ENCODE results near the gene GNAI1.

GNAI1 gene

GRCh38 chr7:80216996-80217842, 82.6 kb downstream of the GNAI1 start:
- DNase-seq, result no peak

- no peak for DNase-seq
Measured at GRCh38 chr7:80218723-80219122, 84.1 kb downstream of the GNAI1 start.

GRCh38 chr7:80220022-80220634, 85.5 kb downstream of the GNAI1 start:
- no peak for DNase-seq

DNA sequence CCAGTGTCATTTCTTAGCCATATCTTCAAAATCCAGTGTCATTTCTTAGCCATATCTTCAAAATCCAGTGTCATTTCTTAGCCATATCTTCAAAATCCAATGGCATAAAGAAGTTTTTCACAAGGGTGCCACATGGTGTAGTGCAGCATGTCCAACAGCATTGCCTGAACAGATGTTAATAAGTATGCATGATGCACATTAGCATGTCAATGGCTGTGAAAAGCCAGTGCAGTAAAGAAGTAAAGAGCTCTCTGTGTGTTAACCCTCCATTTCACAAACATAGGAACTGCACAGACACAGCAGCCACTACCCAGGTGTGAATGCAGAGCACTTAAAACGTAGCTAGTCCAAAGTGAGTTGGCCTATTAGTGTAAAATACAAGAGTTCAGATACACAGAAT, 89.8 kb downstream of the GNAI1 start:
- DNase-seq, result no peak

DNA sequence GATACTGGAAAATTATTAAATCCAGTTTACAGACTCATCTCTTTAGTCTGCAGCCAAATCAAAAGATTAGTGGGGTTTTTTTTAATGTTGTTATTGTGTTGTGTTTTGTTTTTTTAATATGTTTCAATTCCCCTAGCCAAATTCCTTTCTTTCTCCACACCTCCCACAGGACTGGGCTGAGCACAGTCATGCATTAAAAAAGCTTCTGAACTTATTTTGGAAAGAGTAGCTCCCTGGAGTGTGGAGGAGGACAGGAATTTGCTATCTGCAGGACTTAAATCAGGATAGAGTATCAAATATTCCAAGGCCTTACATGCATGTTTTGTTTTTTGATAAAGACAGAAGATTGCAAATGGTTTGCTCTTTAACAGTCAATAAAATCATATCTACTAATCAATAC, 90.7 kb downstream of the GNAI1 start:
- DNase-seq, result no peak

DNA sequence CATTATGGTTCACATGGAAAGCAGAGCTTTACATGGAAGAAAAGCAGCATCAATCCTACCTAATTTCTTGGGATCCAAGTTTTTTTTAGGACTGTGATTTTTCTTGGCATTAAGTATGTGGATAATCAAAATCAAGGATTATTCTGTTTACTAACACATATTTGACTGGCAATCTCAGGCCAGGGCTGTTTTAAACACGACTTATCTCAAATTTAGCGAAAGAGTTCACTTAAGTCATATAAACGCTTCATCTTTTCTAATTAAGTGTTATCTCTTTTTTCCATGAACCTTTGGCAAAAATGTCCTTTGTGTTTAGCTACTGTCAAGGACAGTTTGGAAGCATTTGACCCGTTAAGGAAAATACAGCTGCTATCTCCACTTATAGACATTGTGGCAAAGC, 92.0 kb downstream of the GNAI1 start:
- no peak for DNase-seq

GRCh38 chr7:80230327-80230726, 95.7 kb downstream of the GNAI1 start:
- DNase-seq, result no peak

DNA sequence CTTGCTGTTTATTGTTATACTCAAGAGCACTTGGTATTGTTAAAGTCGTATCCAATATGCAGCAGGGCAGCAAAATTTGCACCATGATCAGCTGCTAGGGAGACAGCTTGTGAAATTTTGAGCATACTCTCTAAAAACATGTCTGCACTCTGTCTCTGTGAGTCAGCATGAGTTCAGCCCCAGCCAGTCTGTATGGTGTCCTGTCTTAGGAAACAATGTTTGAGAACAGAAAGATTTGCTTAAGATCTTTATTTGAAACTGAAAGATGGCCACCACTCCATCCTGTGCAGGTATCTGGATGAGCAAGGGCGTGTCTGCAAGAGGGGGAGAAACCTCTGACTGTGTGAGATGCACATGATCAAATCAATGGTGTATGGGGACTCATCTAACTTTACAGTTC, 97.1 kb downstream of the GNAI1 start:
- no peak for DNase-seq

GRCh38 chr7:80232979-80233724, 98.5 kb downstream of the GNAI1 start:
- no peak for DNase-seq

DNA sequence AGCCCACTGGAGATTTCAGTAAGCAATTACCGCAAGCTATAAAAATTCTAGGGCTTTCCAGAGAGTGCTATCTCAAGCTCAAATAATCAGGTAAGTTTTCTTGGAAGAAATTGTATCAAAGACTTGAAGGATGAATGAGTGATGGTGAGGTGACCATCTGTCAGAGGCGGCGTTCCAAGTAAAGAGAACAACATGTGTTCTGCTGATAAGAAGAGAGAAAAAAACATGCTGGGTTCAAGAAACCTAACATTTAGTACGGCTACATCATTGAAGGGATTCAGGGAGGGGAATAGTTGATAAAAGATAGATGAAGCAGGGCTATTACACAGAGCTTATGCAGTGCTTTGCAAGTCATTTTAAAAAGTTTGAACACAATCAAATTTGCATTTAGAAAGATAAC, 100.7 kb downstream of the GNAI1 start:
- DNase-seq, result no peak

GRCh38 chr7:80236681-80237080, 102.0 kb downstream of the GNAI1 start:
- no peak for DNase-seq

GRCh38 chr7:80240265-80241025, 105.8 kb downstream of the GNAI1 start:
- DNase-seq, result no peak

DNA sequence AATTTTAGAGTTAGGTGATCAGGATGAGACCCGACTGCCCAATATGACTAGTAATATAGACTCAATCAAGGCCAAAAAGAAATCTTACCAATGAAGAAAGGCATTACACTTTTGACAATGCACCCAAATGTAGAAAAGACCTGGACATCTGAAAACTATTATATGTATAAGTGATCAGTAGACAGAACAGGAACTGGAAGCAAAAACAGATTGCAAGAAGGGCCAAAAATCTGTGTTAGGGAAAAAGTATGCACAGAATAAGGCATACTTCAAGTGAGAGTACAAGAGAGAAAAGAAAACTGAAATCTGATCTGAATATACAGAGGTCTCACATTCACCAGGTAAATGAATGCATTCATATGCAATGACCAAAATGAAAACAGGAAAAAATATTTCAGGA, 107.0 kb downstream of the GNAI1 start:
- no peak for DNase-seq

- DNase-seq, result no peak
Measured at GRCh38 chr7:80243425-80243824, 108.8 kb downstream of the GNAI1 start.

GRCh38 chr7:80244206-80244916, 109.7 kb downstream of the GNAI1 start:
- DNase-seq, result no peak

- no peak for DNase-seq
Measured at GRCh38 chr7:80247144-80247543, 112.5 kb downstream of the GNAI1 start.

GRCh38 chr7:80247891-80248290, 113.3 kb downstream of the GNAI1 start:
- DNase-seq, result no peak

DNA sequence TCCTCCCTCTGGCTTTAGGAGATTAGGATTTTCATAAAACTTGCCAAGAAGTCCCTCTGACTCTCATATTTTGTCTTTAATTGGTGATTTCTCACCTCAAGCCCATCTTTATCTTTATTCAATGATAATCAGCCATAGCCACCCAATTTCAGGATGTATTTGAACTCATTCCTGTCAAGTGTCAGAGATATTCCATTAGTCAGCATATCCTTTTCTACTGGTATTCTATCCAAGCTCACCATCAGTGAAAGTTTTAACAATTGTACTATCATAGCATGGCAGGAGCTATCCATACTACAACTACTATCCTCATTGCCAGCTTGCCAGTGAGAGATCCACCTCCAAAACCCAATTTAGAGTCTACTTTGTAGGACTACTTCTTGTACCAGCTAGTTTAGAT, 114.6 kb downstream of the GNAI1 start:
- no peak for DNase-seq

DNA sequence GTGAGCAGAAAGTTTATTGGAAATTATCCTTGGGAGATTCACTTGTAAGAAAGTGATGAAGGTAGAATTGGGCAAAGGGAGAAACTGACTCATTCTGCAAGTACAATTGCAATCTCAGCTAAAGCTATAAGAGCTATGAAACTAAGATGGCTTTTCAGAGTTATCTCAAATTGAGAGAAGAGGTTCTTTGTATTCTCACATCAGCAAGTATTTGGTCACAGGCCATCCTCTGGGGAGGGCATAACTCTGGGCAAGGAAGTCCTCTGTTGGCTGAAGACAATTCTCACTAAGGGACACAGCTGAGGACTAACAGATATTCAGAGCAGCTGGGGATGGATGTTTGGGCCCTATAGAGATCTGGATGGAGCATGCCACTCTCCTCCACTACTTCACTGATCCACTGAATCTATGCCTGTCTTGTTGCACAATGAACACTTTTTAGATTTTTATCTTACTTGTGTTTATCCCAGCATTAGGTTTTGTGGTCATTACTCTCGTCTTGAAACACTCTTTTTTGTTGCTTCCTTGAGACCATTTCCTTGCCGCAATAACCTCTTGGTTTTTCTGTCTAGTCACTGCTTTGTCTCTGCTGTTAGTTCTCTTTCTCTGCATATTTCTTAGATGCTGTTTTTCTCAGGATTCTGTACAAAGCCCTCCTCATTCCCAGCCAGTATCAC, 115.1 kb downstream of the GNAI1 start:
- DNase-seq, result no peak

DNA sequence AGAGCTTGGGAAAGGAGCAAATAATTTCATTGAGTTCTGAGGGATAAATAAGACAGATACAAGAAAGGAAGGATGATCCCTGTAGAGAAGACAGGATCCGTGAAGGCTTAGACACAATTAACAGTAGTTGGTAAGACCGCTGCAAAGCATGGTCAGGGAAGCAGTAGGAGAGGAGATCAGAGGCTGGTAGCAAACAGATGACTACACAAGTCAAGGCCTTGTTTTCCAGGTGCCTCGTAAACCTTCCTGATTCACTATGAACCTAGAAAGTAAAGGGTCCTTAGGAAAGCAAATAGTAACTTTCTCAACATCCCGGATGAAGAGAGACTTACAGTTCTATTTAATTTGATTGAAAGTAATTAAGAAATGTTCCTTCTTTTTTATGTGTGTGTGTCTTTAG, 118.6 kb downstream of the GNAI1 start:
- DNase-seq, result no peak

DNA sequence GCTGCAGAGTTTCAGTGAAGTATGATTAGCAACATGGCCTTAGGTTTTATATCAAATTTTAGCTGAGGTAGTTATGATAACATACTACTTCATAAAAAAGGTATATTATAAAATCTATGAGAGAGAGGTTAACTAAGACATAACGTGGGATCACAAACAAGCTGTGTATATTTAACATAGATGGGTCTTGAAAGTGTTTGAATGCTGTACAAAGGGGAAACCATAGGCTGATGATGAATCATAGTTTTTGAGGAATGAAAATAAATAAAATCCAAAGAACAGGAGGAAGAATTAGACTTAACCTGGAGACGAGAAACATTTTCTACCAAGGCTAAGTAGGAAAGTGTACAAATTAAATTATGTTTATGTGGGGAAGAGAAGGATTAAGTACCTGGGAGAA, 119.0 kb downstream of the GNAI1 start:
- DNase-seq, result no peak

DNA sequence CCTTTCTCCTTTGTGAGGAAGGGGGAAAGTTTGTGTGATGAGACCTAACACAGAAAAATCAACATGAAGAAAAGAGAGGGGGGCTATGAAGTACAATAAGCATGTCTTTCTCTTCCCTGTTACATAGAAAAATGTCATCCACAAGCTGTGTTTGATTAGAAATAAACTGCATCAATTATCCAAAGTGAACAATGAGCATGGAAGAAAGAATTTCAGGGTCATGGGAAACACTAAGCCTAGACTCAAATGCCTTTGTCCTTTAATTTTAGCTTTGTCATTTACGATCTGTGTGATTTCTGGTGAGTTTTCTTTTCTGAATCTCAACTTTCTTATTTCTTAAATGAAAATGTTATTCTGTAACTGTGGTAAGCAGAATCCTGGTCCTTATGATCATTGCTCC, 121.0 kb downstream of the GNAI1 start:
- no peak for DNase-seq

Data from activated naive CD4-positive, alpha-beta T cell (primary cell).